ENCODE data around the gene POLRMT.

Gene POLRMT

GRCh38 chr19:580274-580835 is 53.0 kb downstream of the POLRMT start:
- ChIA-PET POLR2A (no interaction called here), CTCF (no interaction called here)
- no peak for DNase-seq (ENCODE audit: extremely low spot score)
- TF ChIP-seq LEF1 (IDR thresholded peaks at IDR 0.05; ENCODE audit: borderline replicate concordance) (no peak), TARDBP (IDR thresholded peaks at IDR 0.05) (no peak), BHLHE40 (IDR thresholded peaks at IDR 0.05; ENCODE audit: borderline replicate concordance) (no peak), ARNT (IDR thresholded peaks at IDR 0.05) (no peak), CTBP1 (IDR thresholded peaks at IDR 0.05; ENCODE audit: borderline replicate concordance) (no peak), ZNF384 (IDR thresholded peaks at IDR 0.05) (no peak), SUZ12 (IDR thresholded peaks at IDR 0.05) (no peak), FOXK2 (IDR thresholded peaks at IDR 0.05) (no peak)

DNA sequence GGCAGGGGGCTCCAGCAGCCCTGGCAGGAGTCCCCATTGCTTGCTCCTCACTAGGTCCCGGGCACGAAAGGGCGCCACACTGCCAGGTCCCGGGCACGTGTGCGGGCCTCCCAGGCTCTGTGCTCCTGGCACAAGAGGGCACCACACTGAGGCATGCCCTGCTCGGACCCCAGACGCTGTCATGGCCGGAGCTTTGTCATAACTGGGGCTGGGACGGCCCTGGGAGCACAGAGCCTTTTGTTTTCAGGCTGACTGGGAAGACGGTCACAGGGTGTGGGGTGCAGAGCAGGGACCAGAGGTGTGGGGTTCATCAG is 53.5 kb downstream of the POLRMT start:
- TF ChIP-seq SP1 (IDR thresholded peaks at IDR 0.05) (no peak), L3MBTL2 (conservative IDR thresholded peaks at IDR 0.05) (no peak), LEF1 (IDR thresholded peaks at IDR 0.05; ENCODE audit: borderline replicate concordance) (no peak), ZNF384 (IDR thresholded peaks at IDR 0.05) (no peak), NFRKB (IDR thresholded peaks at IDR 0.05) (no peak), FOXA1 (IDR thresholded peaks at IDR 0.05) (no peak), SUZ12 (IDR thresholded peaks at IDR 0.05) (no peak), CTBP1 (IDR thresholded peaks at IDR 0.05; ENCODE audit: borderline replicate concordance) (no peak), BHLHE40 (IDR thresholded peaks at IDR 0.05; ENCODE audit: borderline replicate concordance) (no peak), TARDBP (IDR thresholded peaks at IDR 0.05) (no peak), HDGF (IDR thresholded peaks at IDR 0.05; ENCODE audit: borderline replicate concordance) (no peak), FOXK2 (IDR thresholded peaks at IDR 0.05) (no peak), ELF4 (IDR thresholded peaks at IDR 0.05) (no peak), FOXM1 (IDR thresholded peaks at IDR 0.05; ENCODE audit: borderline replicate concordance) (no peak), ARNT (IDR thresholded peaks at IDR 0.05) (no peak)
- TF ChIP-seq, protein P1, sequence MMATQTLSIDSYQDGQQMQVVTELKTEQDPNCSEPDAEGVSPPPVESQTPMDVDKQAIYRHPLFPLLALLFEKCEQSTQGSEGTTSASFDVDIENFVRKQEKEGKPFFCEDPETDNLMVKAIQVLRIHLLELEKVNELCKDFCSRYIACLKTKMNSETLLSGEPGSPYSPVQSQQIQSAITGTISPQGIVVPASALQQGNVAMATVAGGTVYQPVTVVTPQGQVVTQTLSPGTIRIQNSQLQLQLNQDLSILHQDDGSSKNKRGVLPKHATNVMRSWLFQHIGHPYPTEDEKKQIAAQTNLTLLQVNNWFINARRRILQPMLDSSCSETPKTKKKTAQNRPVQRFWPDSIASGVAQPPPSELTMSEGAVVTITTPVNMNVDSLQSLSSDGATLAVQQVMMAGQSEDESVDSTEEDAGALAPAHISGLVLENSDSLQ (IDR thresholded peaks at IDR 0.05) = no peak
- POLR2A ChIA-PET = no interaction called here
- DNase-seq (ENCODE audit: extremely low spot score) = no peak
- CTCF ChIA-PET = no interaction called here

GRCh38 chr19:579111-579841 is 54.1 kb downstream of the POLRMT start:
- DNase-seq (ENCODE audit: extremely low spot score) = no peak
- no peak for TF ChIP-seq BHLHE40 (IDR thresholded peaks at IDR 0.05; ENCODE audit: borderline replicate concordance)
- no peak for TF ChIP-seq FOXM1 (IDR thresholded peaks at IDR 0.05; ENCODE audit: borderline replicate concordance)
- TF ChIP-seq L3MBTL2 (conservative IDR thresholded peaks at IDR 0.05) = no peak
- TF ChIP-seq TARDBP (IDR thresholded peaks at IDR 0.05) = no peak
- TF ChIP-seq, protein P1 (IDR thresholded peaks at IDR 0.05) = no peak
- no peak for TF ChIP-seq ZNF384 (IDR thresholded peaks at IDR 0.05)
- no peak for TF ChIP-seq ELF4 (IDR thresholded peaks at IDR 0.05)
- no peak for TF ChIP-seq SP1 (IDR thresholded peaks at IDR 0.05)
- TF ChIP-seq NFRKB (IDR thresholded peaks at IDR 0.05) = no peak
- TF ChIP-seq CTBP1 (IDR thresholded peaks at IDR 0.05; ENCODE audit: borderline replicate concordance) = no peak
- TF ChIP-seq HDGF (IDR thresholded peaks at IDR 0.05; ENCODE audit: borderline replicate concordance) = no peak
- no peak for TF ChIP-seq FOXK2 (IDR thresholded peaks at IDR 0.05)
- no peak for TF ChIP-seq SUZ12 (IDR thresholded peaks at IDR 0.05)
- no peak for TF ChIP-seq ARNT (IDR thresholded peaks at IDR 0.05)
- TF ChIP-seq LEF1 (IDR thresholded peaks at IDR 0.05; ENCODE audit: borderline replicate concordance) = no peak
- no peak for TF ChIP-seq FOXA1 (IDR thresholded peaks at IDR 0.05)
- POLR2A ChIA-PET = no interaction called here
- CTCF ChIA-PET = no interaction called here

DNA sequence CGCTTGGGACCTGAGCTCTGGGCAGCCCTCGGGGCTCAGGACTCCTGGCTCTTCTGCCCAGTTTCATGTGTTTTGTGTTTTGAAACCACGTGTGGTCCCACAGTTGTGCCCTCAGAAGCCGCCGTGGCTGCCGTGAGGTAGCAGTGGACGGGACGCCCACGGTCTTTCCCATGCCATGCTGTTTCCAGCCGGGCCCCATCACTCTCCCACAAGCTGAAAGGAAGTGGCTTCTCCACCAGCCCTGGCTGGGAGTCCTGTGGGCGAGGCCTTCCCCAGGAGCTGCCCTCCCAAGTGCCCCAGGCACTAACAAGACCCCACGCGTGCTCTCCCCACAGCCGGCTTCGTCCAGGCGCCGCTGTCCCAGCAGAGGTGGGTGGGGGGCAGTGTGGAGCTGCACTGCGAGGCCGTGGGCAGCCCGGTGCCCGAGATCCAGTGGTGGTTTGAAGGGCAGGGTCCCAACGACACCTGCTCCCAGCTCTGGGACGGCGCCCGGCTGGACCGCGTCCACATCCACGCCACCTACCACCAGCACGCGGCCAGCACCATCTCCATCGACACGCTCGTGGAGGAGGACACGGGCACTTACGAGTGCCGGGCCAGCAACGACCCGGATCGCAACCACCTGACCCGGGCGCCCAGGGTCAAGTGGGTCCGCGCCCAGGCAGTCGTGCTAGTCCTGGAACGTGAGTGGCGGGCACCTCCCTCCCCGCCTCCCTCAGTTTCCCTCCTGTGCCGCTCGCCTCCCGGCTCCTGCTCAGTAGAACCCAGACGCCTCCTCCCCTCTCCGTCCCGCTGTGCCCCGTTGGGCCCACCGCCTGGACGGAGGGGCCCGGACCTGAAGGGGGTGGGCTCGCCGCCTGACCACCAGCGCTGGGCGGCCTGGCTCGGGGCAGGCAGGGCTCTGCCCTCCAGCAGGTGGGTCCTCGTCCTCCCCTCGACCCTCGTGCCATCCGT is 55.6 kb downstream of the POLRMT start:
- CTCF ChIA-PET = no interaction called here
- TF ChIP-seq LEF1 (IDR thresholded peaks at IDR 0.05; ENCODE audit: borderline replicate concordance) = no peak
- TF ChIP-seq ZNF384 (IDR thresholded peaks at IDR 0.05) = no peak
- TF ChIP-seq FOXM1 (IDR thresholded peaks at IDR 0.05; ENCODE audit: borderline replicate concordance) = no peak
- TF ChIP-seq BHLHE40 (IDR thresholded peaks at IDR 0.05; ENCODE audit: borderline replicate concordance) = no peak
- TF ChIP-seq NFRKB (IDR thresholded peaks at IDR 0.05) = no peak
- no peak for TF ChIP-seq FOXK2 (IDR thresholded peaks at IDR 0.05)
- TF ChIP-seq SP1 (IDR thresholded peaks at IDR 0.05) = no peak
- no peak for TF ChIP-seq L3MBTL2 (conservative IDR thresholded peaks at IDR 0.05)
- TF ChIP-seq TARDBP (IDR thresholded peaks at IDR 0.05) = no peak
- no peak for TF ChIP-seq ARNT (IDR thresholded peaks at IDR 0.05)
- POLR2A ChIA-PET = interaction anchor here (0.7 kb wide), 1 partner anchor 46 kb away, joined by 4 read pairs; the partner anchor contains the start of gene CDC34
- no peak for DNase-seq (ENCODE audit: extremely low spot score)

DNA sequence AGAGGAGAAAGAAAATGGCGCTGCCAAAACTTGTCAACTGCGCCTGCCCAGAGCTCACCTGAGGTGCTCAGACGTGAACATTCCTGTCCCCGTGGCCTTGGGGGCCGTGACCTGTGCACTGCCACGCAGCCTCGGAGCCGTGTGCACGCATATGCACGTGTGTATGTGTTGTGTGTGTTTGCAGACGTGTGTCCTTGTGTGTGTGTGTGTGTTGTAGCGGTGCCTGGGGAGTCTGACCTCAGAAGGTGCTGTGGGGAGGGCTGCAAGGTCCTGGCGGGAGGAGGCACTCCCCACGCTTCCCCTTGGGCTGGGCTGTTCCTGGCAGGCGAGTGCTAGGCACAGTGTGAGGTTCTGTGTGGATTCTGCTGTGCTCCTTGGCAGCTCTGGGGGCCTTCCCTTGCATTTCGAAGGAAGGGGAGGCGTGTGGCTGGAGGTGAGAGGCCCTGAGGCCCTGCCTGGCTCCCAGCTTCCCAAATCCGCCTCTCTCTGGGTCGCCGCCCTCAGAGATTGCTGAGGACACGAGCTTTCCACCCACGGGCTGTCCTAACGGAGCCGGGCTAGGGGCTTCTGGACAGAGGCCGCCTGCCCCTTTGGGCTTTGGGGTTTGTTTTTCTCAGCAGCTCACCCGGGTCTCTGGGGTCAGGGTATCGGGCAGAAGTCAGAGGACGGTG is 56.4 kb downstream of the POLRMT start:
- DNase-seq (ENCODE audit: extremely low spot score) = no peak
- CTCF ChIA-PET = no interaction called here
- TF ChIP-seq ELF4 (IDR thresholded peaks at IDR 0.05) (no peak), CTBP1 (IDR thresholded peaks at IDR 0.05; ENCODE audit: borderline replicate concordance) (no peak), ZNF384 (IDR thresholded peaks at IDR 0.05) (no peak), FOXM1 (IDR thresholded peaks at IDR 0.05; ENCODE audit: borderline replicate concordance) (no peak), TARDBP (IDR thresholded peaks at IDR 0.05) (no peak), L3MBTL2 (conservative IDR thresholded peaks at IDR 0.05) (no peak), SUZ12 (IDR thresholded peaks at IDR 0.05) (no peak)
- TF ChIP-seq, protein P1 (IDR thresholded peaks at IDR 0.05) = no peak
- POLR2A ChIA-PET = interaction anchor here (0.7 kb wide), 1 partner anchor 46 kb away, joined by 4 read pairs; the partner anchor contains the start of gene CDC34

Data from HEK293T (cell line).